Panc1 (cell line): ENCODE measurements around the gene VSIG10L2.

ENCODE experiments used
- CTCF ChIP-seq: fragments of 450-650 bp; IDR thresholded peaks from 2 replicates; pipeline ENCODE4 v1.5.1; 2017; ENCODE audit warnings: mild to moderate bottlenecking
- TCF7L2 ChIP-seq: IDR thresholded peaks from 2 replicates; pipeline ENCODE4 v1.6.1; 2011; ENCODE audit warnings: mild to moderate bottlenecking, low read depth, low read length, inconsistent platforms
- TF ChIP-seq, protein P1 (sequence below), 2 experiments: IDR thresholded peaks; 2 replicates each; pipeline ENCODE4 v1.6.1; 2011 to 2012; ENCODE audit warnings: low read depth in 2 of 2, control low read depth in 1 of 2, low read length in 1 of 2, mild to moderate bottlenecking in 1 of 2, moderate library complexity in 1 of 2; ENCODE audit not compliant: insufficient read depth in 1 of 2

- TF ChIP-seq CTCF = no peak
- TF ChIP-seq, protein P1, sequence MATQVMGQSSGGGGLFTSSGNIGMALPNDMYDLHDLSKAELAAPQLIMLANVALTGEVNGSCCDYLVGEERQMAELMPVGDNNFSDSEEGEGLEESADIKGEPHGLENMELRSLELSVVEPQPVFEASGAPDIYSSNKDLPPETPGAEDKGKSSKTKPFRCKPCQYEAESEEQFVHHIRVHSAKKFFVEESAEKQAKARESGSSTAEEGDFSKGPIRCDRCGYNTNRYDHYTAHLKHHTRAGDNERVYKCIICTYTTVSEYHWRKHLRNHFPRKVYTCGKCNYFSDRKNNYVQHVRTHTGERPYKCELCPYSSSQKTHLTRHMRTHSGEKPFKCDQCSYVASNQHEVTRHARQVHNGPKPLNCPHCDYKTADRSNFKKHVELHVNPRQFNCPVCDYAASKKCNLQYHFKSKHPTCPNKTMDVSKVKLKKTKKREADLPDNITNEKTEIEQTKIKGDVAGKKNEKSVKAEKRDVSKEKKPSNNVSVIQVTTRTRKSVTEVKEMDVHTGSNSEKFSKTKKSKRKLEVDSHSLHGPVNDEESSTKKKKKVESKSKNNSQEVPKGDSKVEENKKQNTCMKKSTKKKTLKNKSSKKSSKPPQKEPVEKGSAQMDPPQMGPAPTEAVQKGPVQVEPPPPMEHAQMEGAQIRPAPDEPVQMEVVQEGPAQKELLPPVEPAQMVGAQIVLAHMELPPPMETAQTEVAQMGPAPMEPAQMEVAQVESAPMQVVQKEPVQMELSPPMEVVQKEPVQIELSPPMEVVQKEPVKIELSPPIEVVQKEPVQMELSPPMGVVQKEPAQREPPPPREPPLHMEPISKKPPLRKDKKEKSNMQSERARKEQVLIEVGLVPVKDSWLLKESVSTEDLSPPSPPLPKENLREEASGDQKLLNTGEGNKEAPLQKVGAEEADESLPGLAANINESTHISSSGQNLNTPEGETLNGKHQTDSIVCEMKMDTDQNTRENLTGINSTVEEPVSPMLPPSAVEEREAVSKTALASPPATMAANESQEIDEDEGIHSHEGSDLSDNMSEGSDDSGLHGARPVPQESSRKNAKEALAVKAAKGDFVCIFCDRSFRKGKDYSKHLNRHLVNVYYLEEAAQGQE (IDR thresholded peaks at IDR 0.05; ENCODE audit: insufficient read depth in 1 of 2, low read depth in 2 of 2, low read length in 1 of 2) = no peak
- TF ChIP-seq TCF7L2 = no peak
Observed at GRCh38 chr11:125916683-125917347, 29.0 kb upstream of the VSIG10L2 start.
